Measurements from ENCODE around the gene ERCC6.

GRCh38 chr10:49556723-49557122 is 17.8 kb upstream of the ERCC6 start:
- TF ChIP-seq, protein P1, sequence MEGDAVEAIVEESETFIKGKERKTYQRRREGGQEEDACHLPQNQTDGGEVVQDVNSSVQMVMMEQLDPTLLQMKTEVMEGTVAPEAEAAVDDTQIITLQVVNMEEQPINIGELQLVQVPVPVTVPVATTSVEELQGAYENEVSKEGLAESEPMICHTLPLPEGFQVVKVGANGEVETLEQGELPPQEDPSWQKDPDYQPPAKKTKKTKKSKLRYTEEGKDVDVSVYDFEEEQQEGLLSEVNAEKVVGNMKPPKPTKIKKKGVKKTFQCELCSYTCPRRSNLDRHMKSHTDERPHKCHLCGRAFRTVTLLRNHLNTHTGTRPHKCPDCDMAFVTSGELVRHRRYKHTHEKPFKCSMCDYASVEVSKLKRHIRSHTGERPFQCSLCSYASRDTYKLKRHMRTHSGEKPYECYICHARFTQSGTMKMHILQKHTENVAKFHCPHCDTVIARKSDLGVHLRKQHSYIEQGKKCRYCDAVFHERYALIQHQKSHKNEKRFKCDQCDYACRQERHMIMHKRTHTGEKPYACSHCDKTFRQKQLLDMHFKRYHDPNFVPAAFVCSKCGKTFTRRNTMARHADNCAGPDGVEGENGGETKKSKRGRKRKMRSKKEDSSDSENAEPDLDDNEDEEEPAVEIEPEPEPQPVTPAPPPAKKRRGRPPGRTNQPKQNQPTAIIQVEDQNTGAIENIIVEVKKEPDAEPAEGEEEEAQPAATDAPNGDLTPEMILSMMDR (IDR thresholded peaks at IDR 0.05; ENCODE audit: low read depth, low read length, poor library complexity, severe bottlenecking), result no peak
- TF ChIP-seq EZH2phosphoT487 (IDR thresholded peaks at IDR 0.05; ENCODE audit: borderline replicate concordance, low read length), result no peak
